Ascending aorta (tissue), 2 donors: ENCODE measurements around the gene MS4A15. TPM values are rescaled to one million over a fixed set of nuclear protein-coding genes. Genes with fewer than 3 reads are reported as not detected.
A peak's percentile ranks its signal among the peaks of the same experiment; 100 is the strongest.

Source experiments
- DNase-seq, 2 donors: peaks; one replicate each; pipeline ENCODE4 v3.0.0-alpha.2; 2019; ENCODE audit warnings: low spot score in 2 of 2
- H3K27ac ChIP-seq, 2 donors: fragments of 200-600 bp; sonication (generic); one replicate each; pipeline ENCODE4 v1.5.1; 2016 to 2017; ENCODE audit warnings: mild to moderate bottlenecking in 1 of 2
- H3K27me3 ChIP-seq: fragments of 200-600 bp; sonication (generic); one replicate; pipeline ENCODE4 v1.5.1; 2017
- H3K36me3 ChIP-seq, 2 donors: fragments of 200-600 bp; sonication (generic); one replicate each; pipeline ENCODE4 v1.5.1; 2016
- H3K4me1 ChIP-seq, 2 donors: fragments of 200-600 bp; sonication (generic); one replicate each; pipeline ENCODE4 v1.5.1; 2016 to 2017; ENCODE audit warnings: mild to moderate bottlenecking in 1 of 2
- H3K4me3 ChIP-seq, 2 donors: fragments of 200-600 bp; sonication (generic); one replicate each; pipeline ENCODE4 v1.5.1; 2016 to 2017; ENCODE audit warnings: mild to moderate bottlenecking in 1 of 2
- H3K9me3 ChIP-seq, 2 donors: fragments of 200-600 bp; sonication (generic); one replicate each; pipeline ENCODE4 v1.5.1; 2016
- CTCF ChIP-seq, 3 experiments: fragments of 200-600 bp in 2 of 3; fragments of 450-650 bp in 1 of 3; sonication (generic) in 2 of 3; IDR thresholded peaks; one replicate each; pipeline ENCODE4 v1.5.1; 2016 to 2019; ENCODE audit warnings: antibody characterized with exemption in 3 of 3, mild to moderate bottlenecking in 1 of 3, moderate library complexity in 1 of 3
- intact Hi-C: fragments of 100-400 bp; cut with DNase I; formaldehyde crosslinking; loops from one replicate; pipeline ENCODE4 v1.15.1; 2023
- total RNA-seq: library from RNA; depleted of rRNA; stranded (reverse); fragments of >200 nt; gene quantifications from one replicate; pipeline ENCODE4 v1.1.0, GENCODE V29; 2016

The MS4A15 gene
- total RNA-seq, 1 donor from 2014 or later: not detected

GRCh38 chr11:60763692-60764369 lies 7.2 kb downstream of the MS4A15 start:
- Histone ChIP-seq H3K9me3 (no peaks in the 10 kb centered on the region), H3K4me1 (no peaks in the 10 kb centered on the region), H3K27me3 (no peaks in the 10 kb centered on the region), H3K4me3 (no peak overlapping the region), H3K27ac (no peak overlapping the region), H3K36me3 (no peaks in the 10 kb centered on the region)
- DNase-seq: no peak
- no peak for TF ChIP-seq CTCF (IDR thresholded peaks at IDR 0.05)
- intact Hi-C loops: no loop called here

- H3K27me3 ChIP-seq: no peaks in the 10 kb centered on the region
- H3K36me3 ChIP-seq: no peaks in the 10 kb centered on the region
- no peak overlapping the region for H3K27ac ChIP-seq
- no peak overlapping the region for H3K4me3 ChIP-seq
- DNase-seq: no peak
- H3K4me1 ChIP-seq: no peaks in the 10 kb centered on the region
- H3K9me3 ChIP-seq: no peaks in the 10 kb centered on the region
- no peak for TF ChIP-seq CTCF (IDR thresholded peaks at IDR 0.05)
- intact Hi-C loops: no loop called here
These were observed 8.2 kb downstream of the MS4A15 start for GRCh38 chr11:60764879-60765278.

- no peak for DNase-seq
- Histone ChIP-seq H3K9me3 (no peaks in the 10 kb centered on the region), H3K36me3 (no peaks in the 10 kb centered on the region), H3K27me3 (no peaks in the 10 kb centered on the region), H3K4me3 (no peak overlapping the region), H3K4me1 (no peaks in the 10 kb centered on the region), H3K27ac (no peak overlapping the region)
- TF ChIP-seq CTCF (IDR thresholded peaks at IDR 0.05): no peak
- intact Hi-C loops: no loop called here
These were observed 8.7 kb downstream of the MS4A15 start for GRCh38 chr11:60765355-60765754.

- Histone ChIP-seq H3K27ac (no peak overlapping the region), H3K36me3 (no peaks in the 10 kb centered on the region), H3K4me3 (no peak overlapping the region), H3K4me1 (no peaks in the 10 kb centered on the region), H3K9me3 (no peaks in the 10 kb centered on the region), H3K27me3 (no peaks in the 10 kb centered on the region)
- no peak for TF ChIP-seq CTCF (IDR thresholded peaks at IDR 0.05)
- intact Hi-C loops: no loop called here
- DNase-seq: no peak
These were observed 9.9 kb downstream of the MS4A15 start for GRCh38 chr11:60766547-60766946.

GRCh38 chr11:60767388-60767811 lies 10.7 kb downstream of the MS4A15 start:
- Histone ChIP-seq H3K36me3 (no peaks in the 10 kb centered on the region), H3K9me3 (no peaks in the 10 kb centered on the region), H3K4me1 (no peaks in the 10 kb centered on the region), H3K4me3 (no peak overlapping the region), H3K27me3 (no peaks in the 10 kb centered on the region), H3K27ac (no peak overlapping the region)
- intact Hi-C loops: no loop called here
- DNase-seq: no peak
- peak in 1 of 3 experiments; percentile 8 for TF ChIP-seq CTCF (IDR thresholded peaks at IDR 0.05)

GRCh38 chr11:60768202-60768601 lies 11.5 kb downstream of the MS4A15 start:
- no peak for DNase-seq
- no peaks in the 10 kb centered on the region for H3K27me3 ChIP-seq

More at GRCh38 chr11:60768202-60768601, 11.5 kb downstream of the MS4A15 start:
- no peaks in the 10 kb centered on the region for H3K9me3 ChIP-seq
- H3K4me3 ChIP-seq: no peak overlapping the region
- H3K27ac ChIP-seq: no peak overlapping the region
- intact Hi-C loops: no loop called here
- no peaks in the 10 kb centered on the region for H3K36me3 ChIP-seq
- no peak for TF ChIP-seq CTCF (IDR thresholded peaks at IDR 0.05)
- H3K4me1 ChIP-seq: no peaks in the 10 kb centered on the region
